GM23248 (cell line): ENCODE results near the gene CNTNAP5.

ENCODE experiments used
- EZH2 ChIP-seq: fragments of 200-600 bp; sonication (generic); IDR thresholded peaks from 2 replicates; pipeline ENCODE4 v1.6.1; 2018; ENCODE audit warnings: antibody characterized with exemption, mild to moderate bottlenecking; ENCODE audit not compliant: insufficient read depth, poor library complexity, severe bottlenecking
- EZH2phosphoT487 ChIP-seq: fragments of 200-600 bp; sonication (generic); IDR thresholded peaks from 2 replicates; pipeline ENCODE4 v1.6.1; 2018; ENCODE audit warnings: antibody characterized with exemption, moderate library complexity, mild to moderate bottlenecking, low read depth; ENCODE audit not compliant: insufficient read depth

DNA sequence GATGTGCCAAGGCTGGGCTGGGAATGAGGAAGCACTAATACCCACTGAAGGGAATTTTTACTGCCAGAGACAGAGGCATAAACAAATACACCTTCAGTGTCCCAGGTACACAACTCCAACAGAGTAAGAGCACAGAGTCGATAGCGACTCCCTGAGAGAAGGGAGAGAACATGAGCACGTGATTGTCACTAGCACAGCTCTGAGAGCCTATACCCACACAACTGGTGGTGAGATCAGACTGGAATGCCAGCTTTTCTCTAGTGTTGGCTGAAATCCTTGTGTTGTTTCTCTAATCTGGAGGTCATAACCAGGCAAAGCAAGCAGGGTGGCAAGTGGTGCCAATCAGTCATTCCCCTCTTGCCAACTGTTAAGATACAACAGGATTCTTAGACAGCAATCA is 377.2 kb downstream of the CNTNAP5 start:
- TF ChIP-seq EZH2phosphoT487: no peak
- TF ChIP-seq EZH2: no peak
